Rectal smooth muscle tissue (tissue), 1 donor: ENCODE results near the gene TBKBP1.

Source experiments
- H3K27ac ChIP-seq: one replicate; pipeline ENCODE4 v1.7.0; 2013; ENCODE audit warnings: low read depth, low read length, inconsistent platforms
- H3K27me3 ChIP-seq: one replicate; pipeline ENCODE4 v1.7.0; 2013; ENCODE audit warnings: low read length; ENCODE audit not compliant: control insufficient read depth, insufficient read depth
- H3K36me3 ChIP-seq: one replicate; pipeline ENCODE4 v1.7.0; 2013; ENCODE audit warnings: low read length; ENCODE audit not compliant: control insufficient read depth, insufficient read depth
- H3K4me1 ChIP-seq: one replicate; pipeline ENCODE4 v1.7.0; 2013; ENCODE audit warnings: low read length; ENCODE audit not compliant: control insufficient read depth, insufficient read depth
- H3K4me3 ChIP-seq: one replicate; pipeline ENCODE4 v1.7.0; 2013; ENCODE audit warnings: low read length
- H3K9ac ChIP-seq: one replicate; pipeline ENCODE4 v1.7.0; 2013; ENCODE audit warnings: low read length

Gene TBKBP1

DNA sequence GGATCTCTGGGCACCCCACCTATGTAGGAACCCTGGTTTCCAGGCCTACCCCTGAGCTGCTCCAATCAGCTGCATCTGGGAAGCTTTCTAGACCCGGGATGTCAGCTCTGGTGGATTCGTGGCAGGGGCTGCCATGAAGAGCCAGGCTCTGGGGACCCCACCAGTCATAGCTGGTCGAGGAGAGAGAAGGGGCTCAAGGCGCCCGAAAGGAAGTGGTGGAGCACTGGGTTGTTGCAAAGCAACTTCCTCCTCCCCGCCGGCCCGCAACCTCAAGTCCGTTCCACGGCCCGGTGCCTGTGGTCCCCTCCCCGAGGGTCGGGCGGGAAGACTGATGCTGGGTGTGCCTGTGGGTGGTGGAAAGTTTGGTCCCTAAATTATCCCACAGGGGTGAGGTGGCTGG is 10.2 kb downstream of the TBKBP1 start:
- Histone ChIP-seq H3K27me3 (no peaks in the 10 kb centered on the region), H3K4me3 (no peak overlapping the region), H3K27ac (no peak overlapping the region), H3K9ac (no peak overlapping the region), H3K36me3 (peaks cover 2% of the 10 kb centered on the region), H3K4me1 (no peaks in the 10 kb centered on the region)

DNA sequence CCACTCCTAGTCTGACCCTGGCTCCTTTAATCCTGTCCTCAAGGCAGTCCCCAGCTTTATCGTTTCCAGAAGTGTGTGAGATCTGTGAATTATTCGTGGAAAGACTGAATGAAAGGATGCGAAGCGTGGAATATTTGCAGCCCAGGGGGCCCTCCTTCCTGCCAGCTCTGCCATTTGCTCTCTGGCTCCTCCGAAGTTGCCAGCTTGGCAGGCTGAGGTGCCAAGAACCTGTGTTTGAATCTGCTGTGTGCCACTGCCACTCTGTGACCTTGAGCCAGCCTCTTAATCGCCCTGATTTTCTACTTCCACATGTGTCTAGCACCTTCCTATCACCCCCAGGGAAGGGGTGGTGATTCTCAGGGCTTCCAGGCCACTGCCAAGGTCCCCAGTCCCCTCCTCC is 10.8 kb downstream of the TBKBP1 start:
- H3K36me3 ChIP-seq = no peaks in the 10 kb centered on the region

GRCh38 chr17:47705536-47706530 is 11.9 kb downstream of the TBKBP1 start:
- no peaks in the 10 kb centered on the region for H3K4me1 ChIP-seq
- no peaks in the 10 kb centered on the region for H3K27me3 ChIP-seq
- H3K36me3 ChIP-seq = no peaks in the 10 kb centered on the region
- H3K9ac ChIP-seq = no peak overlapping the region
- H3K4me3 ChIP-seq = no peak overlapping the region
- H3K27ac ChIP-seq = no peak overlapping the region

More for the DNA sequence above, 10.8 kb downstream of the TBKBP1 start:
- Histone ChIP-seq H3K27me3 (no peaks in the 10 kb centered on the region), H3K4me1 (no peaks in the 10 kb centered on the region), H3K4me3 (no peak overlapping the region), H3K27ac (no peak overlapping the region), H3K9ac (no peak overlapping the region)

- H3K4me3 ChIP-seq = no peak overlapping the region
- H3K36me3 ChIP-seq = no peaks in the 10 kb centered on the region
- no peaks in the 10 kb centered on the region for H3K4me1 ChIP-seq
- no peak overlapping the region for H3K9ac ChIP-seq
- no peaks in the 10 kb centered on the region for H3K27me3 ChIP-seq
- H3K27ac ChIP-seq = peak overlapping the region; percentile 51
These were observed 13.3 kb downstream of the TBKBP1 start for GRCh38 chr17:47707056-47707804.

- Histone ChIP-seq H3K9ac (no peak overlapping the region), H3K4me3 (no peak overlapping the region)
These were observed 13.9 kb downstream of the TBKBP1 start for GRCh38 chr17:47707884-47708283.

DNA sequence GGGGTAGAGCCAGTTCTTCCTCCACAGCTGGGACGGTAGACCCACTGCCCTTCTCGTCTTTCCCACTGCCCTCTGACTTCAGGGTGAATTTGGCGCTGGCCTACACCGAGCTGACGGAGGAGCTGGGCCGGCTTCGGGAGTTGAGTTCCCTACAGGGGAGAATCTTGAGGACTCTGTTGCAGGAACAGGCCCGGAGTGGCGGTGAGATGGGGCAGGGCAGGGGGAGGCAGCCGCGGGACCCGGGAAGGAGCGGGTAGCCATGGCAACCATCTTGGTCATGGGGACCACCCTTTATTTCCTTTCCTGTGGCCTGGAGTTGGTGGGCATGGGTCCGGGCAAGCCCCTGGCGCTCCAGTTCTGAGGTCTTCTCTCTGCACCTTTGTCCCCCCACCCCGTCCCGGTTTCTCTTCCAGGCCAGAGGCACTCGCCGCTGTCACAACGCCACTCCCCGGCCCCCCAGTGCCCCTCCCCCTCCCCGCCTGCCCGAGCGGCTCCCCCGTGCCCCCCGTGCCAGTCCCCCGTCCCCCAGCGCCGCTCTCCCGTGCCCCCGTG is 14.4 kb downstream of the TBKBP1 start:
- Histone ChIP-seq H3K9ac (no peak overlapping the region), H3K27ac (no peak overlapping the region)

More at GRCh38 chr17:47707884-47708283, 13.9 kb downstream of the TBKBP1 start:
- no peaks in the 10 kb centered on the region for H3K4me1 ChIP-seq
- H3K27me3 ChIP-seq = no peaks in the 10 kb centered on the region
- H3K27ac ChIP-seq = no peak overlapping the region
- H3K36me3 ChIP-seq = no peaks in the 10 kb centered on the region

DNA sequence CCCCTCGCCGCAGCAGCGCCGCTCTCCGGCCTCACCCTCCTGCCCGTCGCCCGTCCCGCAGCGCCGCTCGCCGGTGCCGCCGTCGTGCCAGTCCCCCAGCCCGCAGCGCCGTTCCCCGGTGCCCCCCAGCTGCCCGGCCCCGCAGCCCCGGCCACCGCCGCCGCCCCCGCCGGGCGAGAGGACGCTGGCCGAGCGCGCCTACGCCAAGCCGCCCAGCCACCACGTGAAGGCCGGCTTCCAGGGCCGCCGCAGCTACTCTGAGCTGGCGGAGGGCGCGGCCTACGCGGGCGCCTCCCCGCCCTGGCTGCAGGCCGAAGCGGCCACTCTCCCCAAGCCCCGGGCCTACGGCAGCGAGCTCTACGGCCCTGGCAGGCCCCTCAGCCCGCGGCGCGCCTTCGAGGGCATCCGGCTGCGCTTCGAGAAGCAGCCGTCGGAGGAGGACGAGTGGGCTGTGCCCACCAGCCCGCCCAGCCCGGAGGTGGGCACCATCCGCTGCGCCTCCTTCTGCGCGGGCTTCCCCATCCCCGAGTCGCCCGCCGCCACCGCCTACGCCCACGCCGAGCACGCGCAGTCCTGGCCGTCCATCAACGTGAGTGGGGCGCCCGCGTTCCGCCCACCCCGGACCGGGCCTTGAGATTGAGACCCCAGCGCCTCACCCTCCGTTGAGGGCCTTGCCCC is 15.0 kb downstream of the TBKBP1 start:
- H3K4me3 ChIP-seq = peak overlapping the region; percentile 34
- H3K36me3 ChIP-seq = no peaks in the 10 kb centered on the region

More for the DNA sequence above, 14.4 kb downstream of the TBKBP1 start:
- Histone ChIP-seq H3K4me3 (peak overlapping the region; percentile 28), H3K4me1 (no peaks in the 10 kb centered on the region), H3K27me3 (no peaks in the 10 kb centered on the region), H3K36me3 (no peaks in the 10 kb centered on the region)

GRCh38 chr17:47709594-47709993 is 15.6 kb downstream of the TBKBP1 start:
- Histone ChIP-seq H3K9ac (no peak overlapping the region), H3K27me3 (peaks cover 4% of the 10 kb centered on the region), H3K36me3 (no peaks in the 10 kb centered on the region), H3K4me3 (no peak overlapping the region), H3K4me1 (no peaks in the 10 kb centered on the region), H3K27ac (no peak overlapping the region)

More for the DNA sequence above, 15.0 kb downstream of the TBKBP1 start:
- Histone ChIP-seq H3K27me3 (no peaks in the 10 kb centered on the region), H3K4me1 (no peaks in the 10 kb centered on the region), H3K9ac (no peak overlapping the region), H3K27ac (peak overlapping the region; percentile 42)

DNA sequence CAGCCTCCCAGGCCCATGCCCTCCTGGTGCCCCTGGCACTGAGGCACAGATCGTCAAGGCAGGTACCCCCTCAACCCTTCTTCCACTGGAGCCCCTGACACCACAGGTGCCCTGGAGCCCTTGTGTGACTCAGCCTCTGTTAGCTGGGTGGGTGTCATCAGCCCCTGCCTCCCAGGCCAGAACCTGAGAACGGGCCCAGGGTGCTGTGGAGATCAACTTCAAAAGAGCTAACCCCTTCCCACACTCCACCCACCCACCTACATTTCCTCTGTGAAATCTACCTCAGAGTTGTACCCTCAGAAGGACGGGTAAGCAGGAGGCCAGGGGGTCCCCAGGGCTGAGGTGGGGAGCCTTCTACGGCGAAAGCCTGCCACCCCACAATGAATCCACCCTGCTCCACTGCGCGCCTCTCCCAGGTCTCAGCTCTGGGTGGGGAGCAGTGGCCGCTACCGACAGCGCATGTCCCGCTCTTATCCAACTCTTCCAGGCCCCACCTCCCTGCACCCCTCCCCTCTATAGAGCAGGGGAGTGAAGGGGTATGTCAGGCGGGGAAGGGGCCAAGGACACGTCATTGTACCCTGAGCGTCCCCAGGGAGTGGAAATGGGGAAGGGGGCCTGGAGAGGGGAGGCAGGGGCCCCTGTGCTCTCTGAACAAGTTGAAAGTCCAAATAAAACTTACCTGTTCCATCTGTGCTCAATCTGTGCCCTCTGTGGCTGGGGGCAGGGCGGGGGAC is 17.6 kb downstream of the TBKBP1 start:
- H3K9ac ChIP-seq = no peak overlapping the region
- H3K27ac ChIP-seq = no peak overlapping the region
- H3K4me1 ChIP-seq = no peaks in the 10 kb centered on the region
- peaks cover 5% of the 10 kb centered on the region for H3K27me3 ChIP-seq
- no peaks in the 10 kb centered on the region for H3K36me3 ChIP-seq
- H3K4me3 ChIP-seq = no peak overlapping the region

DNA sequence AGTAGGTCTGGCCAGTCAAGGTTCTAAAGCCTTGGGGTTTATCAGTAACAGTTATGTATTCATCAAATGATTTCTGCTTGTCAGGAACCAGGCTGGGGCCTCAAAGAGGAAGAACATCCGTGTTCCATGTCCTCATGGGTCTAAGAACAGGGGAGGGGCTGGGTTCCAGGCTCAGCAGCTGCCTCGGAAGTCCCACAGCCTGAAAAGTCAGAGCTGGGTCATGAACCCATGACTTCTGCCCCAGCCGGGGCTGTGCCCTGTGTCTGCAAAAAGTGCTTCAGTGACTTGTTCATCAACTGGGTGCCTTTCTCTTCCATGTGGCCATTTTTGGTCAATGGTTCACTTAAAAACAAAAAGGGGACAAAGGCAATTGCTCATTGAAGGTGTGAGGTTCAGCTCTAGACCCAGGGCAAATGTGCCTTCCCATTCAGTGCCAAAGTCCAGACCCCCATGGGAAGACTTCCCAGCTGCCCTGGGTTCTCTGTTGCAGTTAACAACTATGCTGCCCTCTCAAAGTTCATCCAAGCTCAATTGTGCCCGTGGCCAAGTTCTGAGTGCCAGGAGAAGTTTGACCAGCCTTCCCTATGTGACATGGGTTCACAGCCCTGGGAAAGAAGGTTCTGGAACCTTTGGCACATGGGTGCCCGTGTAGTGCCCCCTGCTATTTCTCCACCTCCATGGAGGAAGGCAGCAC is 18.5 kb downstream of the TBKBP1 start:
- Histone ChIP-seq H3K27me3 (peaks cover 5% of the 10 kb centered on the region), H3K9ac (no peak overlapping the region), H3K27ac (no peak overlapping the region), H3K4me3 (no peak overlapping the region), H3K4me1 (no peaks in the 10 kb centered on the region), H3K36me3 (no peaks in the 10 kb centered on the region)
